GM18868 (cell line): Measurements from ENCODE around the gene YIPF1.
"Not testable (repeated sequence)": the region's sequence is repeated elsewhere in the genome, so short reads cannot be mapped to it uniquely, and the experiment has no call there.

Experiments used
- ATAC-seq: cut with Tn5 transposase; IDR thresholded peaks from one replicate; pipeline ENCODE4 v1.9.1; 2021; ENCODE audit warnings: mild to moderate bottlenecking, moderate library complexity; ENCODE audit not compliant: unreplicated experiment

YIPF1 gene

GRCh38 chr1:53895421-53895820 is 5.8 kb upstream of the YIPF1 start:
- no peak for ATAC-seq

- no peak for ATAC-seq
These were observed 5.0 kb upstream of the YIPF1 start for GRCh38 chr1:53894644-53895043.

GRCh38 chr1:53893999-53894636 is 4.5 kb upstream of the YIPF1 start, which contains the start of gene DIO1:
TSS of gene DIO1 (plus strand) at chr1:53894187. CDS start at chr1:53894211, 24 bp downstream.
- no peak for ATAC-seq

GRCh38 chr1:53892911-53893310 is 3.3 kb upstream of the YIPF1 start:
- no peak for ATAC-seq

GRCh38 chr1:53891678-53892077 is 2.1 kb upstream of the YIPF1 start:
- ATAC-seq: no peak

- no peak for ATAC-seq
These were observed 1.4 kb upstream of the YIPF1 start for GRCh38 chr1:53891018-53891417.

GRCh38 chr1:53890522-53890941 is 935 bp upstream of the YIPF1 start:
- ATAC-seq: no peak

- ATAC-seq: no peak
These were observed 916 bp downstream of the YIPF1 start for GRCh38 chr1:53888681-53889080.

- ATAC-seq: not testable (repeated sequence)
These were observed 6.0 kb downstream of the YIPF1 start for GRCh38 chr1:53883600-53883999.

GRCh38 chr1:53881853-53882252 is 7.7 kb downstream of the YIPF1 start:
- not testable (repeated sequence) for ATAC-seq

- ATAC-seq: no peak
These were observed 11.0 kb downstream of the YIPF1 start for GRCh38 chr1:53878492-53879105.

- not testable (repeated sequence) for ATAC-seq
These were observed 14.4 kb downstream of the YIPF1 start for GRCh38 chr1:53875150-53875549.

- ATAC-seq: no peak
These were observed 17.7 kb downstream of the YIPF1 start for GRCh38 chr1:53871773-53872484.

GRCh38 chr1:53871221-53871620 is 18.4 kb downstream of the YIPF1 start:
- ATAC-seq: no peak

- no peak for ATAC-seq
These were observed 20.0 kb downstream of the YIPF1 start for GRCh38 chr1:53869454-53870117.

GRCh38 chr1:53868565-53868964 is 21.0 kb downstream of the YIPF1 start:
- no peak for ATAC-seq

- ATAC-seq: no peak
These were observed 27.1 kb downstream of the YIPF1 start for GRCh38 chr1:53862507-53862906.

GRCh38 chr1:53860967-53861411 is 28.6 kb downstream of the YIPF1 start:
- peak; percentile 63 for ATAC-seq

- ATAC-seq: no peak
These were observed 37.9 kb downstream of the YIPF1 start for GRCh38 chr1:53851571-53852285.

- no peak for ATAC-seq
These were observed 39.4 kb downstream of the YIPF1 start for GRCh38 chr1:53850082-53850673.
